Stimulated activated CD4-positive, alpha-beta T cell treated with anti-CD3 and anti-CD28 coated beads, Interleukin-1b, Interleukin-23, amount 100 ng/mL, for 48 hours (primary cell): Measurements from ENCODE around the gene DPH1.
A peak's percentile ranks its signal among the peaks of the same experiment; 100 is the strongest.

Source experiments
- DNase-seq: peaks from one replicate; pipeline ENCODE4 v3.0.0-alpha.2; 2020

The DPH1 gene

DNA sequence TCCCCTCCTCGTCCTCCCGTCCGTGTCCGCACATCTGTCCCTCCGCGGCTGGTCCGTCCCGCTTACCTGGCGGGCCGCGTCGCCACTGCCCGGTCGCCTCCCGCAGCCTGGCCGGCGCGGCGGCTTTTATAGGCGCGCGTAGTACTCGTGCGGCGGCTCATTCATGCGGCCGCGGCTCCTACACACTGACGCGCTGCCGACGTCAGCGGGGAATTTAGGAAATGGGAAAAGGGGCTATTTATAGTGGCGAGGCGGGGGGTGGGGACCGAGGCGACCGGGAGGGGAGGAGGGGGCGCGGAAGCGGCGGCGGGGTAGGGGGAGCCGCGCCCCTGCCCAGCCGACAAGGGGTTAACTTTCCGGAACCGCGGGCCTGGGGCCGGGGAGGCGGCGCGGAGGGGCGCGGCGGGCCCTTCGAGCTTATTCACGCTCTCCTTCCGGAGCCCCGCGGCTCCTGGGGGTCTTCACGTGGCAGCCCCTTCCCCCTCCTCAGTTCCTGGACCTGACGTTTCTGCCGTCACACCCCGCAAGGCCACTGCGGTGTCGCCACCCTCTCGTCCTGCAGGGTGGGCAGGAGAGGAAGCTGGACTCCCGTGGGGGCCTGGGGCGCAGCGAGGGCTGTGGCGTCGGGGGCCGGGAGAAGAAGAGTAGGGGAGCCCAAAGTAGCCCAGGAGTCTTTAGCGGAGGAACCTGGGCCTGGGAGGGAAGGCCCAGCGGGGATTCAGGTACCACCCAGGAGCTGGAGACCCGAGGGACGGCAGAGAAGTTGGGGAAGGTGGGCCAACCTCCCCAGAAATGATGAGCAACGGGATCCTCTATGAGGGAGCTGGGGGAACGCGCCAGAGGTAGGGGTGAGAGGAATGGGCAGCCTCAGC, 21.3 kb downstream of the DPH1 start:
- no peak for DNase-seq

DNA sequence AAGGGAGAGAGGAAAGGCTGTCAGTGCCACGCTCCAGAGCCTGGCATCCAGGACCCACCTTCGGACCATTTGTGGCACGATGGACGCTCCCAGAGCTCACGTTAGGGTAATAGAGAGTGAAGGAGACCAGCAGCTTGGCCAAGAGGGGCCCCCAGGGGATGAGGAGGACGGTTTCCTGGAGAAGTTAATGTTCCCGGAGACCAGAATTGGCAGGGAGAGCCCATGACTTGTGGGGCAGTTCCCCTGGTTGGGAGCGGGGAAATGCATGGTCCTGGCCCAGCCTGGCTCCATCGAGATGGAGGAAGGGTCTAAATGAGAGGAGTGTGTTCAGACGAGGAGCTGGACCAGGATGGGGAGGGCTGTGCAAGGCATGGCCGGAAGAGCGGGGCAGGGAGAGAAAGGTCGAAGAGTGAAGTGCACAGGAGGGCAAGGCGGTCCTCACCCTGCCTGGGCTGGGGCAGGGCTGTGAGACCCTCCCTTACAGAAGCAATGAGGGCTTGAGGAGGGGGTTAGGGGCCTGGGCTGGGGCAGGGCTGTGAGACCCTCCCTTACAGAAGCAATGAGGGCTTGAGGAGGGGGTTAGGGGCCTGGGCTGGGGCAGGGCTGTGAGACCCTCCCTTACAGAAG, 22.1 kb downstream of the DPH1 start:
- DNase-seq: no peak

- DNase-seq: peak; percentile 81
Measured at GRCh38 chr17:2053380-2054261, 23.7 kb downstream of the DPH1 start.

GRCh38 chr17:2054262-2054511, 24.2 kb downstream of the DPH1 start:
- DNase-seq: no peak

DNA sequence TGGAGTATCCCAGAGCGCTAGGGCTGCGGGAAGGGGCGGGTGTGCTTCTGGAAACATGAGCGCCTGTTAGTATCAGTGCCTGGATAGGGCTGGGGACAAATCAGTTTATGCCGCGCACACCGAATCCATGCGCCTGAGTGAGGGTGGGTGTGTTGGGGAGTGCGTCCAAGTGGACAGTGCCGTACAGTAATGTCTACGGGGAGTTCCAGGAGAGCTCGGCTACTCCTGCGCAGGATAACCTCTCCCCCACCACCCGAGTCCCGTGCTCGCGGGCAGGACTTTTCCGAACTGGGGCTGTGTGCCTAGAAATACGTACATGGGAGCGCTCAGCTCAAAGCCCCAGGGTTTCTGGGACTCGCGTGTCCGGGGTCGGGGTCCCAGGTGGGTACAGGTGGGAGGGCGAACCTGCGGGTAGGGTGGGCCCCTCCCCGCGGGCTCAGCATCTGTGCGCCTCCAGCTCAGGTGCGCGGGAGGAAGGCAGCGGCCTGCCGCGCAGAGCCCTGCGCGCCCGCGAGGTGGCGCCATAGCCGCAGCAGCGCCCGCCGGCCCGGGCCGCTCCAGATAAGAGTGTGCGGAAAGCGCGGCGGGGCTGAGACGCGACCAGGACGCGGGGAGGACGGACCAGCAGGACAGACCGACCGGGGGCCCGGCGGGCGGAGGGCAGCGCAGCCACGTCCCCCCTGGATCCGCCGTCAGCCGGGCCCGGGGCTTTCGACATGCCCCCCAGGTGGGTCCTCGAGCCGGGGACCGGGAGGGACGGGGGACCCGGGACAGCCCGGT, 24.7 kb downstream of the DPH1 start, which contains the start of gene HIC1:
TSS of gene HIC1 (plus strand) at position 592 of the 780 bp plus-strand sequence. CDS start 1,588 bp downstream, outside the sequence.
- DNase-seq: peak; percentile 77

GRCh38 chr17:2055292-2056205, 25.6 kb downstream of the DPH1 start:
- peak; percentile 36 for DNase-seq

DNA sequence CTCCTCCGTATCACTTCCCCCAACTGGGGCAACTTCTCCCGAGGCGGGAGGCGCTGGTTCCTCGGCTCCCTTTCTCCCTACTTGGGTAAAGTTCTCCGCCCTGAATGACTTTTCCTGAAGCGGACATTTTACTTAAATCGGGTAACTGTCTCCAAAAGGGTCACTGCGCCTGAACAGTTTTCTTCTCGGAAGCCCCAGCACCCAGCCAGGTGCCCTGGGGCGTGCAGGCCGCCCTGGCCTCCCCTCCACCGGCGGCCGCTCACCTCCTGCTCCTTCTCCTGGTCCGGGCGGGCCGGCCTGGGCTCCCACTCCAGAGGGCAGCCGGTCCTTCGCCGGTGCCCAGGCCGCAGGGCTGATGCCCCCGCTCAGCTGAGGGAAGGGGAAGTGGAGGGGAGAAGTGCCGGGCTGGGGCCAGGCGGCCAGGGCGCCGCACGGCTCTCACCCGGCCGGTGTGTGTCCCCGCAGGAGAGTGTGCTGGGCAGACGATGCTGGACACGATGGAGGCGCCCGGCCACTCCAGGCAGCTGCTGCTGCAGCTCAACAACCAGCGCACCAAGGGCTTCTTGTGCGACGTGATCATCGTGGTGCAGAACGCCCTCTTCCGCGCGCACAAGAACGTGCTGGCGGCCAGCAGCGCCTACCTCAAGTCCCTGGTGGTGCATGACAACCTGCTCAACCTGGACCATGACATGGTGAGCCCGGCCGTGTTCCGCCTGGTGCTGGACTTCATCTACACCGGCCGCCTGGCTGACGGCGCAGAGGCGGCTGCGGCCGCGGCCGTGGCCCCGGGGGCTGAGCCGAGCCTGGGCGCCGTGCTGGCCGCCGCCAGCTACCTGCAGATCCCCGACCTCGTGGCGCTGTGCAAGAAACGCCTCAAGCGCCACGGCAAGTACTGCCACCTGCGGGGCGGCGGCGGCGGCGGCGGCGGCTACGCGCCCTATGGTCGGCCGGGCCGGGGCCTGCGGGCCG, 26.5 kb downstream of the DPH1 start:
- DNase-seq: peak; percentile 58

DNA sequence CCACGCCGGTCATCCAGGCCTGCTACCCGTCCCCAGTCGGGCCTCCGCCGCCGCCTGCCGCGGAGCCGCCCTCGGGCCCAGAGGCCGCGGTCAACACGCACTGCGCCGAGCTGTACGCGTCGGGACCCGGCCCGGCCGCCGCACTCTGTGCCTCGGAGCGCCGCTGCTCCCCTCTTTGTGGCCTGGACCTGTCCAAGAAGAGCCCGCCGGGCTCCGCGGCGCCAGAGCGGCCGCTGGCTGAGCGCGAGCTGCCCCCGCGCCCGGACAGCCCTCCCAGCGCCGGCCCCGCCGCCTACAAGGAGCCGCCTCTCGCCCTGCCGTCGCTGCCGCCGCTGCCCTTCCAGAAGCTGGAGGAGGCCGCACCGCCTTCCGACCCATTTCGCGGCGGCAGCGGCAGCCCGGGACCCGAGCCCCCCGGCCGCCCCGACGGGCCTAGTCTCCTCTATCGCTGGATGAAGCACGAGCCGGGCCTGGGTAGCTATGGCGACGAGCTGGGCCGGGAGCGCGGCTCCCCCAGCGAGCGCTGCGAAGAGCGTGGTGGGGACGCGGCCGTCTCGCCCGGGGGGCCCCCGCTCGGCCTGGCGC, 27.3 kb downstream of the DPH1 start:
- no peak for DNase-seq

- DNase-seq: no peak
Measured at GRCh38 chr17:2057760-2058585, 28.0 kb downstream of the DPH1 start.

DNA sequence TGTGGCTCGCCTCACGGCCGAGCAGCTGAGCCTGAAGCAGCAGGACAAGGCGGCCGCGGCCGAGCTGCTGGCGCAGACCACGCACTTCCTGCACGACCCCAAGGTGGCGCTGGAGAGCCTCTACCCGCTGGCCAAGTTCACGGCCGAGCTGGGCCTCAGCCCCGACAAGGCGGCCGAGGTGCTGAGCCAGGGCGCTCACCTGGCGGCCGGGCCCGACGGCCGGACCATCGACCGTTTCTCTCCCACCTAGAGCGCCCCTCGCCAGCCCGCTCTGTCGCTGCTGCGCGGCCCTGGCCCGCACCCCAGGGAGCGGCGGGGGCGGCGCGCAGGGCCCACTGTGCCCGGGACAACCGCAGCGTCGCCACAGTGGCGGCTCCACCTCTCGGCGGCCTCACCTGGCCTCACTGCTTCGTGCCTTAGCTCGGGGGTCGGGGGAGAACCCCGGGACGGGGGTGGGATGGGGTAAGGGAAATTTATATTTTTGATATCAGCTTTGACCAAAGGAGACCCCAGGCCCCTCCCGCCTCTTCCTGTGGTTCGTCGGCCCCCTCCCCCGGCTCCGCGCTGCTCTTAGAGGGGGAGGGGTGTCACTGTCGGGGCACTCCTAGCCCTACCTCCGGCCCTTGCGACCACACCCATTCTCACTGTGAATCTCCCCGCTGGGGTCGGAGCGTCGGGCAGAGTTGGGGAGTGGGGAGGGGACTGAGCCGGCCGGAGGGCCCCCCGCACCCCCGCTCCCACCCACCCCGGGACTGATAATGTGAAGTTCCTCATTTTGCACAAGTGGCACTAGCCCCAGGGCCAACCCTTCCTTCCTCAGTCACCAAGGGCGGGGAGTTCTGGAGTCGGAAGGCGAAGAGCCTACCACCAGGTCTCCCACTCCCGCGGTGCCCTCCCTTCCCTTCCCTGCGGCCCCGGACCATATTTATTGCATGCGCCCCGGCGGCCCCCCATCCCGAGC, 28.9 kb downstream of the DPH1 start:
- peak; percentile 64 for DNase-seq

DNA sequence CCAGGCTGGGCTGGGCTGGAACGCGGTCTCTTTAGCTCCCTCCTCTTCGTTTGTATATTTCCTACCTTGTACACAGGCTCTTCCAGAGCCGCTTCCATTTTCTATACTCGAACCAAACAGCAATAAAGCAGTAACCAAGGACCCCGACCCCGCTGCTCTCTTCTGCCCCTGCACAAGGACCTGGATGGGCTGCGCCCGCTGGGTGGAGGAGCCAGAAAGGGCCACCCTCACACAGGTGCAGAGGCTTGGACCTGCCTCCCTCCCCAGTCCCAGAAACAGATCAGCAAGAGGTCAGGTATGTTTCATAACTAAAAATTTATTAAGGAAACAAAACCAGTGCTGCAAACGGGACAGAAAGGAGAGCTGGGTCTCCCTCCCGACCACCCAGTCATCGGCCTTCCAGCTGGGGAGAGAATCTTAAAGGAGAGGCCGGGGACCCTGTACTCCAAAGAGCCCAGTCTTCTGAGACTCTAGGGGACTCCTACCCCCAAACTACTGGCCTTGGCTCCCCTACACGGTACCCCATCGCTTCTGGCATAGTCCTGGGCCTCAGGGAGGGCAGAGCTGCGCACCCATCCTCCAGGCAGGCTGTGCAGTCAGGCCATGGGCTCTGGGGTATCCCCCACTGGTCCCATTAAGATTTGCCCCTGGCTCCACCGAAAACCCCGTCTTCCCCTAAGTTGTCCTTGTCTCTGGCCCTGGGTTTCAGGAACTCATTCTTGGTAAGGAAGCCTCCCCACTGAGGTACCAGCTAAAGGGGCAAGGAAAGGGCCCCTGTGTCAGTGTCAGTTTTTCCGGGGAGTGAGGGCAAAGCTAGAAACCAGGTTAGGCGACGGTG, 29.8 kb downstream of the DPH1 start:
- no peak for DNase-seq

DNA sequence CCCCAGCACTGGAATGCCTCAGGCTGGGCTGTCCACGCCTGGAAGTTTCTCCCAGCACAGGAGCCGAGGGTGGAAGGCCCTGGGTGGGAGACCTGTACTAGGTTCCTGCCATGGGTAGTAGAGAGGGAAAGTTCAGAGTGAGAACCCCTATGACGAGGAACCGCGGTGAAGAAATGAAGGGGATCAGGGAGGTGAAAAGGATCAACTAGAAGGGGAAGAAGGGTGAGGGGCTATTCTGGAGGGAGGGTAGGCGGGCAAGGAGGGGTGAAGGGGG, 30.4 kb downstream of the DPH1 start:
- no peak for DNase-seq

DNA sequence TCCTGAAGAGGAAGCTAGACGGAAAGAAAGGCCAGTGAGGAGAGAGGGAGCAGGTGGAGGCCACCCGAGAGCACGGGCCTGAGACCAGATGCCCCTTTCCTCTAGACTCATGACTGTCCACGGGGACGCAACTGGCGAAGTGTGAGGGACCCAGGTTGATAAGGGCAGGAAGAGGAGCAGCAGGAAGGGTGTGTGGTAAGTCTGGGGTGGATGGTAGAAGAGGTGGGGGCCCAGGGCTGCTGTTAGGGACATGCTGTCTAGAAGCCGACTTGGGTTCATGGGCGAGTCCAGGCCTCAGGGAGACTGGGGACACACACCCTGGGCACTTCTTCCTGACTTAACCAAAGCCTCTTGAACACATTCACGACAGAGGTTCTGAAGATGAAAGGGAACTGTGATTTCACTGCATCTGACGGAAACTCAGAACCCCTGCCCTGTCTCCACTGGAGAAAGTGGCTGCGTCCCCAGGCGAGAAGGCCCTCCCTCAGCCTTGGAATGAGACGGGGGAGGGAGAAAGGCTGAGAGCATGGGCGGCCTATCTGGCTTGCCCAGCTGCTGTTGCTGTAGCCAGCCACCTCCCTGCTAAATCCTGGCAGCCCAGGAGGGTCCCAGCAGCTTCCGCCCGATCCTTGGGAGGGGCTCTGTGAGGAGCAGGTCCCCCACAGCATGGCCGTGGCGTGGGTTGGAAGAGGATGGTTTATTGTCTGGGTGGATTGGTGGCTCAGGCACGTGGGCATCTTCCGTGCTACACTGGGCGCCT, 30.9 kb downstream of the DPH1 start:
- no peak for DNase-seq

GRCh38 chr17:2061441-2061958, 31.5 kb downstream of the DPH1 start:
- DNase-seq: no peak

DNA sequence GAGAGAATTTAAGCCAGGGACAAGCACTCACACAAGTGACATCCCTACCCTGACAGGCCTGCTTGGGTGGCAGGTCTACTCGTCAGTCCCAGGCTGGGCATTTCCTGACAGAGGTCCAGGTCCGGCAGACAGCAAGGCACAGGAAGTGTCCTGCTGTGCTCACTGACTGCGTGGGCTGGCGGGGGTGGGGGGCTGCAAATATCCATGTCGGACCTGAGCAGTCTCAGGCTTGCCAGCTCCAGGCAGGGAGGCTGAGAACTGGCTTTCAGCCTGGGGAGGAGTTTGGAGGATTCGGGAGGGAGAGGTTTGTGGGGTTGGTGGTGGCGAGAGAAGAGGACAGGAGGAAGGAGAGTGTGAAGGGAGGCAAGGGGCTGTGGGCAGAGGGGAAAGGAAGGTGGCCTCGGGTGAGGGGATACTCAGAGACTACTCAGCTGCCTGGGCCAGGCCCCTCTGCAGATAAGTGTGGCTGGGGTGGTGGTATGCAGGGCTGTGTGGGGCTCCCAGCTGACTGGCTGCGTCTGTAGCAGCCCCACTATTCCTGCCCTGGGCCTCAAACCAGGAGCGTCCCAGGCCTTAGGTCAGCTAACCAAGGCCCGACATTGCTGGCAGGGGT, 32.7 kb downstream of the DPH1 start:
- no peak for DNase-seq
